Endodermal cell (in vitro differentiated cells): ENCODE data around the gene RIMOC1. TPM values are rescaled to one million over a fixed set of nuclear protein-coding genes. Genes with fewer than 3 reads are reported as not detected.

ENCODE experiments used
- DNase-seq: peaks from one replicate; pipeline ENCODE4 v3.0.0-alpha.2; 2017
- H3K27ac ChIP-seq: 2 replicates; pipeline ENCODE4 v1.5.1; 2013; ENCODE audit warnings: mild to moderate bottlenecking, low read depth, low read length, moderate library complexity
- H3K27me3 ChIP-seq: 2 replicates; pipeline ENCODE4 v1.6.1; 2013; ENCODE audit warnings: mild to moderate bottlenecking, low read length, moderate library complexity; ENCODE audit not compliant: insufficient read depth, control insufficient read depth, poor library complexity, severe bottlenecking
- H3K36me3 ChIP-seq: 2 replicates; pipeline ENCODE4 v1.7.0; 2013; ENCODE audit warnings: mild to moderate bottlenecking, low read length, moderate library complexity; ENCODE audit not compliant: control insufficient read depth, insufficient read depth
- H3K4me1 ChIP-seq: one replicate; pipeline ENCODE4 v1.7.0; 2013; ENCODE audit warnings: low read length; ENCODE audit not compliant: control insufficient read depth, insufficient read depth
- H3K4me3 ChIP-seq: 2 replicates; pipeline ENCODE4 v1.5.1; 2013; ENCODE audit warnings: mild to moderate bottlenecking, low read length, moderate library complexity
- H3K9ac ChIP-seq: 2 replicates; pipeline ENCODE4 v1.6.1; 2013; ENCODE audit warnings: mild to moderate bottlenecking, low read length, moderate library complexity; ENCODE audit not compliant: poor library complexity, severe bottlenecking; ENCODE audit errors: extremely low read depth
- H3K9me3 ChIP-seq: 2 replicates; pipeline ENCODE4 v1.6.1; 2013; ENCODE audit warnings: mild to moderate bottlenecking, low read length, moderate library complexity; ENCODE audit not compliant: control insufficient read depth
- H3K27ac Mint-ChIP-seq: 2 replicates; pipeline ENCODE4 v1.8.0; 2020; ENCODE audit warnings: mixed read lengths
- H3K27me3 Mint-ChIP-seq: 2 replicates; pipeline ENCODE4 v1.8.0; 2021; ENCODE audit warnings: mild to moderate bottlenecking, mixed read lengths; ENCODE audit not compliant: insufficient read depth
- H3K36me3 Mint-ChIP-seq: 2 replicates; pipeline ENCODE4 v1.8.0; 2020; ENCODE audit warnings: low read depth, mixed read lengths
- H3K4me1 Mint-ChIP-seq: 2 replicates; pipeline ENCODE4 v1.8.0; 2020; ENCODE audit warnings: mixed read lengths
- H3K4me3 Mint-ChIP-seq: 2 replicates; pipeline ENCODE4 v1.8.0; 2020; ENCODE audit warnings: mild to moderate bottlenecking, moderate library complexity, mixed read lengths
- H3K9me3 Mint-ChIP-seq: 2 replicates; pipeline ENCODE4 v1.8.0; 2020; ENCODE audit warnings: mild to moderate bottlenecking, mixed read lengths
- CTCF ChIP-seq: fragments of 200-600 bp; sonication (generic); conservative IDR thresholded peaks from 2 replicates; pipeline ENCODE4 v1.5.0; 2021; ENCODE audit warnings: antibody characterized with exemption, mild to moderate bottlenecking
- WGBS, 2 experiments: methylation state at CpG; one replicate each; pipeline versions ENCODE4 v1.1.5 to v1.1.7; 2013; ENCODE audit warnings: missing lambda C conversion rate in 2 of 2, mixed read lengths in 1 of 2; ENCODE audit not compliant: insufficient coverage in 1 of 2, insufficient read length in 1 of 2; 5-methylcytosine and 5-hydroxymethylcytosine counted together
- total RNA-seq, 2 donors: library from RNA; stranded (reverse); fragmentation: NEBNext Ultra II Directional in 1 of 2; extraction: Animal tissue kit (Norgen Biotek cat#: 25700) in 1 of 2; gene quantifications; 2 replicates in 1 of 2; 3 replicates in 1 of 2; pipeline ENCODE4 v1.2.1, GENCODE V29; 2021

Gene RIMOC1
- total RNA-seq, 2 donors from 2014 or later, result 46.5 to 47.0 TPM

GRCh38 chr5:41857989-41858388, 46.2 kb upstream of the RIMOC1 start:
- TF ChIP-seq CTCF, result no peak
- Mint-ChIP-seq H3K36me3 (peaks cover 24% of the 10 kb centered on the region), H3K4me3 (no peak overlapping the region), H3K27ac (no peak overlapping the region), H3K4me1 (no peaks in the 10 kb centered on the region), H3K9me3 (no peaks in the 10 kb centered on the region), H3K27me3 (no peaks in the 10 kb centered on the region)
- Histone ChIP-seq H3K27me3 (peaks cover 5% of the 10 kb centered on the region), H3K36me3 (peaks cover 38% of the 10 kb centered on the region), H3K4me3 (no peak overlapping the region), H3K9ac (no peak overlapping the region), H3K9me3 (no peaks in the 10 kb centered on the region), H3K27ac (no peak overlapping the region), H3K4me1 (peaks cover 3% of the 10 kb centered on the region)
- WGBS, 2 experiments, result 97 to 100% methylated on average over 1 of the region's 1 CpG
- no peak for DNase-seq

- Mint-ChIP-seq H3K27ac (no peak overlapping the region), H3K27me3 (no peaks in the 10 kb centered on the region), H3K4me1 (peaks cover under 1% of the 10 kb centered on the region), H3K36me3 (peaks cover 19% of the 10 kb centered on the region), H3K9me3 (no peaks in the 10 kb centered on the region), H3K4me3 (no peak overlapping the region)
- Histone ChIP-seq H3K9ac (no peak overlapping the region), H3K4me3 (no peak overlapping the region), H3K9me3 (no peaks in the 10 kb centered on the region), H3K4me1 (peaks cover 3% of the 10 kb centered on the region), H3K27me3 (peaks cover 5% of the 10 kb centered on the region), H3K36me3 (peaks cover 34% of the 10 kb centered on the region), H3K27ac (no peak overlapping the region)
- DNase-seq, result no peak
- WGBS, 2 experiments, result 95 to 100% methylated on average over 1 to 2 of the region's 2 CpGs
- no peak for TF ChIP-seq CTCF
Measured at GRCh38 chr5:41858890-41859289, 45.3 kb upstream of the RIMOC1 start.

GRCh38 chr5:41863871-41864486, 40.2 kb upstream of the RIMOC1 start:
- Mint-ChIP-seq H3K36me3 (peaks cover 10% of the 10 kb centered on the region), H3K9me3 (no peaks in the 10 kb centered on the region), H3K27ac (no peak overlapping the region), H3K4me3 (no peak overlapping the region), H3K4me1 (peaks cover 3% of the 10 kb centered on the region), H3K27me3 (peaks cover 3% of the 10 kb centered on the region)
- Histone ChIP-seq H3K27me3 (peaks cover 1% of the 10 kb centered on the region), H3K4me1 (no peaks in the 10 kb centered on the region), H3K9me3 (no peaks in the 10 kb centered on the region), H3K27ac (no peak overlapping the region), H3K9ac (no peak overlapping the region), H3K36me3 (peaks cover 17% of the 10 kb centered on the region), H3K4me3 (no peak overlapping the region)
- no peak for TF ChIP-seq CTCF
- no peak for DNase-seq
